PC-3 (cell line): ENCODE data around the gene ENTPD7. TPM values are rescaled to one million over a fixed set of nuclear protein-coding genes. Genes with fewer than 3 reads are reported as not detected.

Experiments
- ATAC-seq: fragments of 200-7000 bp; cut with Tn5 transposase; 2 replicates; pipeline ENCODE4 v1.9.1; 2020; ENCODE audit warnings: mild to moderate bottlenecking, moderate library complexity
- BruUV-seq: library from RNA; stranded (reverse); fragments of 400-500 nt; replicated peaks from 2 replicates; lab custom pipeline; 2021; lab: Mats Ljungman, UMichigan
- CTCF ChIA-PET: fragments of 300-600 bp; sonication (Branson Sonifier 250); formaldehyde crosslinking; loops from one replicate; lab custom pipeline; 2022; ENCODE audit warnings: antibody characterized with exemption; lab: Charles Lee
- POLR2A ChIA-PET: fragments of 300-600 bp; sonication (Branson Sonifier 250); formaldehyde crosslinking; loops from one replicate; lab custom pipeline; 2022; ENCODE audit warnings: antibody characterized with exemption; ENCODE audit not compliant: unreplicated experiment; lab: Charles Lee
- DNase-seq: peaks from one replicate; pipeline ENCODE4 v3.0.0-alpha.2; 2015
- H2AFZ ChIP-seq: fragments of 300-600 bp; sonication (generic); 2 replicates; pipeline ENCODE4 v1.6.0; 2016; ENCODE audit warnings: antibody characterized with exemption, low read length
- H3F3A ChIP-seq: fragments of 300-600 bp; sonication (generic); one replicate; pipeline ENCODE4 v1.6.0; 2017; ENCODE audit warnings: antibody characterized with exemption, low read length, control low read depth, mild to moderate bottlenecking; ENCODE audit not compliant: unreplicated experiment
- H3K27ac ChIP-seq: fragments of 300-600 bp; sonication (generic); 2 replicates; pipeline ENCODE4 v1.5.1; 2016; ENCODE audit warnings: mild to moderate bottlenecking, low read length
- H3K27me3 ChIP-seq: fragments of 300-600 bp; sonication (generic); 2 replicates; pipeline ENCODE4 v1.6.1; 2016; ENCODE audit warnings: low read length, mixed read lengths
- H3K36me3 ChIP-seq: fragments of 300-600 bp; sonication (generic); 2 replicates; pipeline ENCODE4 v1.6.1; 2016; ENCODE audit warnings: low read depth, mixed run types, low read length, mixed read lengths
- H3K4me1 ChIP-seq: fragments of 300-600 bp; sonication (generic); 2 replicates; pipeline ENCODE4 v1.5.1; 2016; ENCODE audit warnings: low read length; ENCODE audit not compliant: insufficient read depth
- H3K4me2 ChIP-seq: fragments of 300-600 bp; sonication (generic); 2 replicates; pipeline ENCODE4 v1.6.0; 2016; ENCODE audit warnings: low read length
- H3K4me3 ChIP-seq: fragments of 300-600 bp; sonication (generic); 2 replicates; pipeline ENCODE4 v1.5.1; 2016; ENCODE audit warnings: mild to moderate bottlenecking, low read length, mixed read lengths
- H3K79me2 ChIP-seq: fragments of 300-600 bp; sonication (generic); 2 replicates; pipeline ENCODE4 v1.6.1; 2017; ENCODE audit warnings: low read length, mixed read lengths
- H3K9ac ChIP-seq: fragments of 300-600 bp; sonication (generic); 2 replicates; pipeline ENCODE4 v1.6.0; 2016; ENCODE audit warnings: mild to moderate bottlenecking, low read length
- H3K9me2 ChIP-seq: fragments of 300-600 bp; sonication (generic); replicated peaks from 2 replicates; pipeline ENCODE4 v1.6.1; 2016; ENCODE audit warnings: mixed run types, low read length, mixed read lengths
- H3K9me3 ChIP-seq: fragments of 300-600 bp; sonication (generic); 2 replicates; pipeline ENCODE4 v1.6.1; 2016; ENCODE audit warnings: low read length, mixed read lengths
- H4K20me1 ChIP-seq: fragments of 300-600 bp; sonication (generic); 2 replicates; pipeline ENCODE4 v1.6.1; 2016; ENCODE audit warnings: low read length, mixed read lengths
- EZH2 ChIP-seq: fragments of 300-600 bp; sonication (generic); IDR thresholded peaks from one replicate; pipeline ENCODE4 v1.6.1; 2017; ENCODE audit warnings: antibody characterized with exemption, mild to moderate bottlenecking, low read length; ENCODE audit not compliant: unreplicated experiment
- EZH2phosphoT487 ChIP-seq: fragments of 300-600 bp; sonication (generic); IDR thresholded peaks from 2 replicates; pipeline ENCODE4 v1.6.1; 2018; ENCODE audit warnings: mild to moderate bottlenecking, antibody characterized with exemption, low read length, borderline replicate concordance
- intact Hi-C: fragments of 100-400 bp; cut with micrococcal nuclease; formaldehyde crosslinking; loops from 2 replicates; pipeline ENCODE4 v1.9.0; 2023
- total RNA-seq: library from RNA; depleted of rRNA; stranded (reverse); fragments of >200 nt; gene quantifications from 2 replicates; pipeline ENCODE4 v1.2.3, GENCODE V29; 2014
- TF ChIP-seq, protein P1 (sequence below): fragments of 300-600 bp; sonication (generic); conservative IDR thresholded peaks from 2 replicates; pipeline ENCODE4 v1.5.1; 2017; ENCODE audit warnings: antibody characterized with exemption, low read depth, mild to moderate bottlenecking, low read length

ENTPD7 gene
- total RNA-seq, 1 experiment from 2014 or later: 6.8 TPM

DNA sequence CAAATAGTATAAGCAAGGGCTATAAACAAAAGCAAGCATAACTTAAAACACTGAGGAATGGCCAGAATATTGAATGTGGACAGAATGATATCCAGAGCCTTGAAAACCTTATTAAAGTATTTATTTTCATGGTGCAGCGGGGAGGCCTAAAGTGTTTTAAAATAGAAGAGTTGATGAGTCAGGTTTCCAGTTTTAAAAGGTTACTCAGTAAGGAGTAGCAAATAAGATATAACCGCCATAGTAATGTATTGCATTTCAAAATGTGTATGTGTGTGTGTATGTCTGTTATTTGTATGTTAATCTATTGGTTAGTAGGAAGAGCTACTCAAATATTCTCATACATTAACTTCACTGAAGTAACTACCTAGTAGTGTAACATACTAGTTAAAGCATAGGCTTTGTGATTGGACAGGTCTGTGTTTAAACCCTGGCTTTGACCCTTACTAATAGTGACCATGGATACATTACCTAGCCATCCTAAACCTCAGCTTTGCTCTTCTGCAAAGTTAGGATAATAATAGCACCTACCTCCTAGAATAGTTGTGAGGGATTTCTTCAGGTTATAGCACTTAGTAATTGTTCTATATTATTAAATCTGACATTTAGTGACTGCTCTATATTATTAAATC, 89.6 kb downstream of the ENTPD7 start:
- H3K27ac ChIP-seq: no peak overlapping the region
- no peaks in the 10 kb centered on the region for H3K79me2 ChIP-seq
- ChIA-PET POLR2A (no interaction called here), CTCF (no interaction called here)
- no peaks in the 10 kb centered on the region for H3K9me3 ChIP-seq
- H2AFZ ChIP-seq: no peak overlapping the region
- no peaks in the 10 kb centered on the region for H4K20me1 ChIP-seq
- H3F3A ChIP-seq: no peaks in the 10 kb centered on the region
- H3K4me3 ChIP-seq: no peak overlapping the region
- peaks cover 11% of the 10 kb centered on the region for H3K36me3 ChIP-seq
- no peak overlapping the region for H3K4me2 ChIP-seq
- H3K9ac ChIP-seq: no peak overlapping the region
- H3K4me1 ChIP-seq: peaks cover 2% of the 10 kb centered on the region; the same call in 1 of the 2 replicates
- no peaks in the 10 kb centered on the region for H3K27me3 ChIP-seq
- no TSS peak for BruUV-seq
- no peak for TF ChIP-seq EZH2phosphoT487
- TF ChIP-seq, protein P1, sequence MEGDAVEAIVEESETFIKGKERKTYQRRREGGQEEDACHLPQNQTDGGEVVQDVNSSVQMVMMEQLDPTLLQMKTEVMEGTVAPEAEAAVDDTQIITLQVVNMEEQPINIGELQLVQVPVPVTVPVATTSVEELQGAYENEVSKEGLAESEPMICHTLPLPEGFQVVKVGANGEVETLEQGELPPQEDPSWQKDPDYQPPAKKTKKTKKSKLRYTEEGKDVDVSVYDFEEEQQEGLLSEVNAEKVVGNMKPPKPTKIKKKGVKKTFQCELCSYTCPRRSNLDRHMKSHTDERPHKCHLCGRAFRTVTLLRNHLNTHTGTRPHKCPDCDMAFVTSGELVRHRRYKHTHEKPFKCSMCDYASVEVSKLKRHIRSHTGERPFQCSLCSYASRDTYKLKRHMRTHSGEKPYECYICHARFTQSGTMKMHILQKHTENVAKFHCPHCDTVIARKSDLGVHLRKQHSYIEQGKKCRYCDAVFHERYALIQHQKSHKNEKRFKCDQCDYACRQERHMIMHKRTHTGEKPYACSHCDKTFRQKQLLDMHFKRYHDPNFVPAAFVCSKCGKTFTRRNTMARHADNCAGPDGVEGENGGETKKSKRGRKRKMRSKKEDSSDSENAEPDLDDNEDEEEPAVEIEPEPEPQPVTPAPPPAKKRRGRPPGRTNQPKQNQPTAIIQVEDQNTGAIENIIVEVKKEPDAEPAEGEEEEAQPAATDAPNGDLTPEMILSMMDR: no peak
- no peak for TF ChIP-seq EZH2
- no peaks in the 10 kb centered on the region for H3K9me2 ChIP-seq
- ATAC-seq: peak; percentile 24; the same call in 1 of the 2 replicates
- intact Hi-C loops: no loop called here
- DNase-seq: no peak

DNA sequence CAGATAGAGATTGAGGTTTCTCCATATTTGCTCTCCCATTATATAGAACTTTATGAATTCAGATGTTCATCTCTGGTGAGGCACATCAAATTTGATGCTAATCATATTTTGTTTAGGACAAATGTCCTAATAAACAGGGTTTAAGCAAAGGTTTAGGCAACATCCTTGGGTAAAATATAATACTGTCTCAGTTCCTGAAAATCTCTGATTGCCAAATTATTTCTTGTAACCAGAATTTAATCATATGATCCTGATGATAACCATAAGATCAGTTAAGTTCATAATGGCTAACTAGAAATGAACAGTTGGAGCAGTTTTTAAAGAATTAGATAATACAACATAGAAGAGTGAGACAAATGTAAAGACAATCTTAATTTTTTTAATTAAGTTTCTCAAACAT, 91.3 kb downstream of the ENTPD7 start:
- Histone ChIP-seq H3K9me3 (no peaks in the 10 kb centered on the region), H3K27me3 (no peaks in the 10 kb centered on the region), H3K4me2 (no peak overlapping the region), H2AFZ (no peak overlapping the region), H4K20me1 (no peaks in the 10 kb centered on the region), H3K4me3 (no peak overlapping the region), H3K9me2 (no peaks in the 10 kb centered on the region), H3K9ac (no peak overlapping the region), H3K36me3 (peaks cover 8% of the 10 kb centered on the region; the same call in 1 of the 2 replicates), H3K27ac (no peak overlapping the region), H3K4me1 (no peaks in the 10 kb centered on the region), H3F3A (no peaks in the 10 kb centered on the region), H3K79me2 (no peaks in the 10 kb centered on the region)
- intact Hi-C loops: no loop called here
- no TSS peak for BruUV-seq
- CTCF ChIA-PET: no interaction called here
- TF ChIP-seq EZH2: no peak
- TF ChIP-seq, protein P1: no peak
- TF ChIP-seq EZH2phosphoT487: no peak
- DNase-seq (no peak), ATAC-seq (no peak)
- POLR2A ChIA-PET: no interaction called here

DNA sequence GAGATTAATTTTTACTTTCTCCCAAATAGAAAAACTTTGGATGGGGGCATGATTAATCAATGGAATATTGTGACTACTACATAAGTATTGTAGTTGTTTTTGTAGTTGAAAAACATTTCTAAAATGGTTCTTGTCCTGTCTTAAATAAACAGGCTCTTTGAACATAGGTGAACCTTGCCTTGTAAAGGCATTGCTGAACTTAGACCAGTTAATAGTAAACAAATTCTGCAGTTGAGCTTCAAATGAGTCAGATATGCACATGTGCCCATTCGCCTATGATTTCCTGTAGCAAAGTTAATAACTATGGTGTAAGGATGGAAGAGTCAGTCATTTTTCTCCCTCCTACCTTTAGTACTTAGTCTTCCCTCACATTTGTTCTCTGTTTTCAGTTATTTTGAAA, 95.4 kb downstream of the ENTPD7 start:
- Histone ChIP-seq H3K9me3 (no peaks in the 10 kb centered on the region), H3K4me3 (no peak overlapping the region), H3F3A (no peaks in the 10 kb centered on the region), H2AFZ (no peak overlapping the region), H3K9me2 (no peaks in the 10 kb centered on the region), H4K20me1 (no peaks in the 10 kb centered on the region), H3K79me2 (no peaks in the 10 kb centered on the region), H3K27me3 (no peaks in the 10 kb centered on the region), H3K9ac (no peak overlapping the region), H3K36me3 (peaks cover 16% of the 10 kb centered on the region; the same call in 1 of the 2 replicates), H3K4me2 (no peak overlapping the region), H3K4me1 (no peaks in the 10 kb centered on the region), H3K27ac (no peak overlapping the region)
- ATAC-seq (peak; percentile 53), DNase-seq (peak; percentile 23)
- ChIA-PET CTCF (interaction anchor here (0.5 kb wide), 1 partner anchor 30 kb away, joined by 3 read pairs; no protein-coding TSS in a partner anchor), POLR2A (no interaction called here)
- intact Hi-C loops: no loop called here
- TF ChIP-seq EZH2phosphoT487 (no peak), EZH2 (no peak)
- TF ChIP-seq, protein P1: no peak
- no TSS peak for BruUV-seq
